ENCODE data around the gene DNAH11.

DNA sequence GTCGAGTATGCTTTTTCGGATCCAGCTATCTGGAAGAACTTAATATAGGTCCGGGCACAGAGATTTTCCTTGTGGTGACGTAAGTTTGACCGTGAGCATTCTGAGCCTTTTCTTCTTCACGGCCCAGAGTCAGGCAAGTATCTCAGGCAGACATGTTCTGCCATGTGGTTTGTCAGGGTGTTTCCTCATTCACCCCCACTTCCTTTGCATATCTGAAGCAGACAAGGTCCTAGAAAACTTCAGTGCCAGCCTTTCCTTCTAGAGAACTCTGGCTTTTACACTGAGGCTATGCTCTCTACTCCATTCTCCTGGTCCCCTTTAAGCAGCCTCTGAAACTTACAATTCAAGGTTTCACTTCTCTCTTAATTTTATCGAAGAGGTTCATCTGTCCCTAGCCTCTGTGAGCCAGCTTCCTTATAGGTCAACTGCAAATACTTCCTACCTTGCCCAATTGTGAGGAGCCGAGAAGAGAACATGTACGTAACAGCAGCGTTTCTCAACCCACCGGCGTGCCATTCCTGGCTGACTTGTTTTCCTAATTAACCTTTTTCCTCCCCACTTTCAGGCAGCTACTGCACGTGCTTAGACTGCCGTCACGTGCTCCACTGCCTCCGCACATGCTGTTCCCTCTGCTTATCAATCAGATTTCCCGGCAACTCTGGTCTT, 355.6 kb downstream of the DNAH11 start:
- TF ChIP-seq, protein P1, sequence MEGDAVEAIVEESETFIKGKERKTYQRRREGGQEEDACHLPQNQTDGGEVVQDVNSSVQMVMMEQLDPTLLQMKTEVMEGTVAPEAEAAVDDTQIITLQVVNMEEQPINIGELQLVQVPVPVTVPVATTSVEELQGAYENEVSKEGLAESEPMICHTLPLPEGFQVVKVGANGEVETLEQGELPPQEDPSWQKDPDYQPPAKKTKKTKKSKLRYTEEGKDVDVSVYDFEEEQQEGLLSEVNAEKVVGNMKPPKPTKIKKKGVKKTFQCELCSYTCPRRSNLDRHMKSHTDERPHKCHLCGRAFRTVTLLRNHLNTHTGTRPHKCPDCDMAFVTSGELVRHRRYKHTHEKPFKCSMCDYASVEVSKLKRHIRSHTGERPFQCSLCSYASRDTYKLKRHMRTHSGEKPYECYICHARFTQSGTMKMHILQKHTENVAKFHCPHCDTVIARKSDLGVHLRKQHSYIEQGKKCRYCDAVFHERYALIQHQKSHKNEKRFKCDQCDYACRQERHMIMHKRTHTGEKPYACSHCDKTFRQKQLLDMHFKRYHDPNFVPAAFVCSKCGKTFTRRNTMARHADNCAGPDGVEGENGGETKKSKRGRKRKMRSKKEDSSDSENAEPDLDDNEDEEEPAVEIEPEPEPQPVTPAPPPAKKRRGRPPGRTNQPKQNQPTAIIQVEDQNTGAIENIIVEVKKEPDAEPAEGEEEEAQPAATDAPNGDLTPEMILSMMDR (conservative IDR thresholded peaks at IDR 0.05; ENCODE audit: low read depth, low read length) = no peak
- TF ChIP-seq EZH2 (IDR thresholded peaks at IDR 0.05; ENCODE audit: low read length, unreplicated experiment) = no peak

All from PC-3 (cell line).